ENCODE data around the gene SCAF1. TPM values are rescaled to one million over a fixed set of nuclear protein-coding genes. Genes with fewer than 3 reads are reported as not detected.
A peak's percentile ranks its signal among the peaks of the same experiment; 100 is the strongest.

The SCAF1 gene
- total RNA-seq, 6 donors from 2014 or later = 28.6 to 98.5 (median 71.0) TPM

GRCh38 chr19:49696115-49696514 lies 54.1 kb downstream of the SCAF1 start:
- ATAC-seq (ENCODE audit: low FRiP score in 2 of 2) (no peak), DNase-seq (no peak)
- H3K27me3 ChIP-seq = no peaks in the 10 kb centered on the region
- H3K4me1 ChIP-seq = peaks cover under 1 to 8% (median 7%) of the 10 kb centered on the region in 4 donors
- H3K36me3 ChIP-seq = no peaks in the 10 kb centered on the region
- H3K9me3 ChIP-seq = no peaks in the 10 kb centered on the region
- TF ChIP-seq POLR2AphosphoS5 (IDR thresholded peaks at IDR 0.05) (no peak), EP300 (IDR thresholded peaks at IDR 0.05) (no peak)
- no peak overlapping the region for H3K4me3 ChIP-seq
- 83 to 91% methylated on average over 6 of the region's 6 CpGs for WGBS, 2 donors
- no peak overlapping the region for H3K27ac ChIP-seq

GRCh38 chr19:49696865-49697264 lies 54.9 kb downstream of the SCAF1 start:
- WGBS, 2 donors = 91% methylated on average over 4 to 7 of the region's 7 CpGs
- no peaks in the 10 kb centered on the region for H3K36me3 ChIP-seq
- peaks cover 0 to under 1% (median 0%) of the 10 kb centered on the region in 4 donors for H3K4me1 ChIP-seq
- ATAC-seq (ENCODE audit: low FRiP score in 2 of 2) = no peak
- no peak for DNase-seq
- no peak overlapping the region for H3K4me3 ChIP-seq
- H3K27me3 ChIP-seq = no peaks in the 10 kb centered on the region
- no peak overlapping the region for H3K27ac ChIP-seq
- TF ChIP-seq POLR2AphosphoS5 (IDR thresholded peaks at IDR 0.05) = no peak
- TF ChIP-seq POLR2A (IDR thresholded peaks at IDR 0.05) = no peak
- TF ChIP-seq CTCF (IDR thresholded peaks at IDR 0.05) = no peak
- TF ChIP-seq EP300 (IDR thresholded peaks at IDR 0.05) = no peak
- no peaks in the 10 kb centered on the region for H3K9me3 ChIP-seq

GRCh38 chr19:49699364-49699763 lies 57.4 kb downstream of the SCAF1 start:
- TF ChIP-seq POLR2AphosphoS5 (IDR thresholded peaks at IDR 0.05) = no peak

GRCh38 chr19:49700563-49700962 lies 58.6 kb downstream of the SCAF1 start:
- ATAC-seq (ENCODE audit: low FRiP score in 2 of 2) (peak in 1 of 2 donors; percentile 30), DNase-seq (no peak)
- WGBS, 2 donors = 62 to 74% methylated on average over 11 of the region's 11 CpGs
- H3K27ac ChIP-seq = no peak overlapping the region
- H3K36me3 ChIP-seq = no peaks in the 10 kb centered on the region
- H3K4me3 ChIP-seq = no peak overlapping the region
- H3K27me3 ChIP-seq = no peaks in the 10 kb centered on the region
- TF ChIP-seq POLR2A (IDR thresholded peaks at IDR 0.05) = no peak
- TF ChIP-seq POLR2AphosphoS5 (IDR thresholded peaks at IDR 0.05) = no peak
- TF ChIP-seq CTCF (IDR thresholded peaks at IDR 0.05) = no peak
- TF ChIP-seq EP300 (IDR thresholded peaks at IDR 0.05) = no peak
- no peaks in the 10 kb centered on the region for H3K9me3 ChIP-seq
- no peaks in the 10 kb centered on the region for H3K4me1 ChIP-seq

More at GRCh38 chr19:49699364-49699763, 57.4 kb downstream of the SCAF1 start:
- H3K9me3 ChIP-seq = no peaks in the 10 kb centered on the region
- DNase-seq (no peak), ATAC-seq (ENCODE audit: low FRiP score in 2 of 2) (no peak)
- H3K27me3 ChIP-seq = no peaks in the 10 kb centered on the region
- H3K4me1 ChIP-seq = no peaks in the 10 kb centered on the region
- H3K36me3 ChIP-seq = no peaks in the 10 kb centered on the region
- H3K27ac ChIP-seq = no peak overlapping the region
- WGBS, 2 donors = 83 to 92% methylated on average over 5 of the region's 5 CpGs
- no peak overlapping the region for H3K4me3 ChIP-seq

GRCh38 chr19:49701271-49701786 lies 59.3 kb downstream of the SCAF1 start:
- DNase-seq (peak in 1 of 2 donors; percentile 82), ATAC-seq (ENCODE audit: low FRiP score in 2 of 2) (no peak)
- 77 to 79% methylated on average over 29 to 40 of the region's 40 CpGs for WGBS, 2 donors

More at GRCh38 chr19:49701271-49701786, 59.3 kb downstream of the SCAF1 start:
- H3K27ac ChIP-seq = no peak overlapping the region
- H3K9me3 ChIP-seq = no peaks in the 10 kb centered on the region
- TF ChIP-seq POLR2AphosphoS5 (IDR thresholded peaks at IDR 0.05) = no peak
- TF ChIP-seq EP300 (IDR thresholded peaks at IDR 0.05) = no peak
- no peak for TF ChIP-seq CTCF (IDR thresholded peaks at IDR 0.05)
- TF ChIP-seq POLR2A (IDR thresholded peaks at IDR 0.05) = no peak
- no peaks in the 10 kb centered on the region for H3K27me3 ChIP-seq
- no peak overlapping the region for H3K4me3 ChIP-seq
- no peaks in the 10 kb centered on the region for H3K36me3 ChIP-seq
- H3K4me1 ChIP-seq = no peaks in the 10 kb centered on the region

Measured in upper lobe of left lung (tissue), 6 donors.